H1 (cell line): Measurements from ENCODE around the gene THADA. TPM values are rescaled to one million over a fixed set of nuclear protein-coding genes. Genes with fewer than 3 reads are reported as not detected.

Experiments
- CTCF ChIA-PET: fragments of 300-600 bp; sonication (Branson Sonifier 250); formaldehyde crosslinking; loops from one replicate; lab custom pipeline; 2021; ENCODE audit not compliant: partially characterized antibody; lab: Charles Lee
- POLR2A ChIA-PET: fragments of 300-600 bp; sonication (Branson Sonifier 250); formaldehyde crosslinking; loops from one replicate; lab custom pipeline; 2021; ENCODE audit warnings: inconsistent platforms; ENCODE audit not compliant: partially characterized antibody; lab: Charles Lee
- DNase-seq, 2 experiments: peaks; one replicate each; pipeline versions ENCODE4 v3.0.0 to v3.0.0-alpha.2; 2010 to 2022; ENCODE audit warnings: low spot score in 2 of 2, low read depth in 1 of 2, mixed read lengths in 1 of 2
- FAIRE-seq: peaks from 2 replicates; lab custom pipeline; 2011; peaks lifted over from hg19 to GRCh38; lab: Jason Lieb, UNC
- H2AFZ ChIP-seq: 2 replicates; pipeline ENCODE4 v1.8.1; 2012; ENCODE audit warnings: low read length, inconsistent platforms
- H2AK5ac ChIP-seq: 2 replicates; pipeline ENCODE4 v1.6.1; 2013; ENCODE audit warnings: low read depth, low read length
- H2BK120ac ChIP-seq: replicated peaks from 2 replicates; pipeline ENCODE3; 2013; ENCODE audit warnings: low read depth, low read length, inconsistent platforms
- H2BK12ac ChIP-seq: 2 replicates; pipeline ENCODE4 v1.6.1; 2013; ENCODE audit warnings: low read depth, low read length
- H2BK15ac ChIP-seq: 2 replicates; pipeline ENCODE4 v1.6.1; 2013; ENCODE audit warnings: low read length
- H2BK20ac ChIP-seq: 2 replicates; pipeline ENCODE4 v1.6.1; 2013; ENCODE audit warnings: low read length
- H2BK5ac ChIP-seq: 2 replicates; pipeline ENCODE4 v1.6.1; 2013; ENCODE audit warnings: low read depth, low read length
- H3K14ac ChIP-seq: 2 replicates; pipeline ENCODE4 v1.6.1; 2013; ENCODE audit warnings: inconsistent platforms; ENCODE audit not compliant: insufficient read length
- H3K18ac ChIP-seq: 2 replicates; pipeline ENCODE4 v1.6.1; 2013; ENCODE audit warnings: low read length; ENCODE audit errors: extremely low read depth
- H3K23ac ChIP-seq: 2 replicates; pipeline ENCODE4 v1.6.1; 2013; ENCODE audit warnings: inconsistent platforms; ENCODE audit not compliant: insufficient read length
- H3K23me2 ChIP-seq: 2 replicates; pipeline ENCODE4 v1.6.1; 2013; ENCODE audit warnings: low read depth, low read length
- H3K27ac ChIP-seq: 2 replicates; pipeline ENCODE4 v1.6.1; 2011; ENCODE audit warnings: low read depth, low read length, inconsistent platforms
- H3K27me3 ChIP-seq, 4 experiments: replicated peaks in 1 of 4; 1 replicate in 1 of 4; 2 replicates in 3 of 4; pipeline versions ENCODE4 v1.6.1 to v1.8.1; 2011 to 2013; ENCODE audit warnings: low read length in 3 of 4, mild to moderate bottlenecking in 3 of 4, inconsistent platforms in 2 of 4, mixed read lengths in 2 of 4, moderate library complexity in 1 of 4; ENCODE audit not compliant: control insufficient read depth in 3 of 4, insufficient read depth in 3 of 4; ENCODE audit errors: extremely low read depth in 1 of 4
- H3K36me3 ChIP-seq, 4 experiments: 2 replicates each; pipeline versions ENCODE4 v1.6.1 to v1.8.1; 2011 to 2013; ENCODE audit warnings: mild to moderate bottlenecking in 4 of 4, low read length in 3 of 4, moderate library complexity in 2 of 4, control low read depth in 1 of 4, inconsistent platforms in 1 of 4; ENCODE audit not compliant: insufficient read depth in 4 of 4, control insufficient read depth in 2 of 4
- H3K4ac ChIP-seq: replicated peaks from 2 replicates; pipeline ENCODE3; 2013; ENCODE audit warnings: low read length, low read depth, mixed read lengths, inconsistent platforms; ENCODE audit not compliant: insufficient read length
- H3K4me1 ChIP-seq, 4 experiments: replicated peaks in 1 of 4; 1 replicate in 1 of 4; 2 replicates in 3 of 4; pipeline versions ENCODE4 v1.6.1 to v1.8.1; 2011 to 2013; ENCODE audit warnings: low read length in 3 of 4, inconsistent platforms in 2 of 4, mixed read lengths in 1 of 4; ENCODE audit not compliant: insufficient read depth in 4 of 4, control insufficient read depth in 3 of 4
- H3K4me2 ChIP-seq, 2 experiments: 2 replicates each; pipeline versions ENCODE4 v1.6.1 to v1.8.1; 2011 to 2013; ENCODE audit warnings: low read depth in 2 of 2, low read length in 2 of 2, control low read depth in 1 of 2, inconsistent platforms in 1 of 2, mild to moderate bottlenecking in 1 of 2; ENCODE audit not compliant: insufficient read depth in 1 of 2
- H3K4me3 ChIP-seq, 4 experiments: fragments of 200-600, 300-600 bp in 1 of 4; sonication (generic), shearing (Covaris generic), sonication (Bioruptor Twin) in 1 of 4; 2 replicates each; pipeline versions ENCODE4 v1.5.1 to v1.8.1; 2011 to 2016; ENCODE audit warnings: low read length in 4 of 4, low read depth in 3 of 4, control low read depth in 2 of 4, inconsistent platforms in 2 of 4, mild to moderate bottlenecking in 2 of 4, mixed read lengths in 1 of 4, moderate library complexity in 1 of 4; ENCODE audit not compliant: insufficient read depth in 2 of 4; ENCODE audit errors: extremely low read depth in 1 of 4
- H3K56ac ChIP-seq: replicated peaks from 2 replicates; pipeline ENCODE3; 2013; ENCODE audit warnings: low read depth, mild to moderate bottlenecking, mixed read lengths, low read length, inconsistent platforms; ENCODE audit not compliant: insufficient read length
- H3K79me1 ChIP-seq: 2 replicates; pipeline ENCODE4 v1.6.1; 2013; ENCODE audit warnings: low read depth, low read length, control low read depth
- H3K79me2 ChIP-seq, 2 experiments: 2 replicates each; pipeline versions ENCODE4 v1.6.1 to v1.8.1; 2012 to 2013; ENCODE audit warnings: low read length in 2 of 2, mild to moderate bottlenecking in 2 of 2, inconsistent platforms in 1 of 2; ENCODE audit not compliant: insufficient read depth in 2 of 2, control insufficient read depth in 1 of 2
- H3K9ac ChIP-seq, 4 experiments: replicated peaks in 1 of 4; 1 replicate in 1 of 4; 2 replicates in 3 of 4; pipeline versions ENCODE4 v1.6.1 to v1.8.1; 2011 to 2013; ENCODE audit warnings: low read depth in 3 of 4, low read length in 3 of 4, control low read depth in 2 of 4, mild to moderate bottlenecking in 2 of 4, moderate library complexity in 2 of 4, inconsistent platforms in 1 of 4; ENCODE audit errors: extremely low read depth in 1 of 4
- H3K9me3 ChIP-seq, 2 experiments: 2 replicates each; pipeline versions ENCODE4 v1.6.1 to v1.8.1; 2012 to 2013; ENCODE audit warnings: mild to moderate bottlenecking in 2 of 2, moderate library complexity in 2 of 2, control low read depth in 1 of 2, inconsistent platforms in 1 of 2, low read depth in 1 of 2, low read length in 1 of 2, mixed read lengths in 1 of 2; ENCODE audit not compliant: insufficient read depth in 2 of 2
- H4K20me1 ChIP-seq, 2 experiments: replicated peaks in 1 of 2; 2 replicates each; pipeline versions ENCODE3 to v1.8.1; 2011 to 2013; ENCODE audit warnings: inconsistent platforms in 2 of 2, low read length in 2 of 2, mild to moderate bottlenecking in 1 of 2; ENCODE audit not compliant: insufficient read depth in 2 of 2, control insufficient read depth in 1 of 2
- H4K5ac ChIP-seq: 2 replicates; pipeline ENCODE4 v1.6.1; 2013; ENCODE audit warnings: low read length, low read depth, mixed read lengths, inconsistent platforms; ENCODE audit not compliant: insufficient read length
- H4K8ac ChIP-seq: 2 replicates; pipeline ENCODE4 v1.8.0; 2013; ENCODE audit warnings: mild to moderate bottlenecking, moderate library complexity, low read length, inconsistent platforms; ENCODE audit not compliant: insufficient read depth; ENCODE audit errors: extremely low read depth
- H4K91ac ChIP-seq: replicated peaks from 2 replicates; pipeline ENCODE3; 2013; ENCODE audit warnings: low read length, mixed read lengths, inconsistent platforms; ENCODE audit not compliant: insufficient read length
- EP300 ChIP-seq, 2 experiments: IDR thresholded peaks; 1 replicate in 1 of 2; 2 replicates in 1 of 2; pipeline ENCODE4 v1.6.1; 2011 to 2012; ENCODE audit warnings: low read depth in 2 of 2, low read length in 2 of 2, mild to moderate bottlenecking in 2 of 2, borderline replicate concordance in 1 of 2, inconsistent platforms in 1 of 2, moderate library complexity in 1 of 2
- EZH2 ChIP-seq: fragments of 200-600 bp; sonication (generic); IDR thresholded peaks from 2 replicates; pipeline ENCODE4 v1.7.1; 2012; ENCODE audit warnings: low read depth, mild to moderate bottlenecking, moderate library complexity, low read length, inconsistent platforms; ENCODE audit not compliant: severe bottlenecking
- GTF2F1 ChIP-seq: IDR thresholded peaks from 2 replicates; pipeline ENCODE4 v1.6.1; 2012; ENCODE audit warnings: low read depth, low read length, improper control_type of control experiment, borderline replicate concordance
- RAD21 ChIP-seq, 2 experiments: IDR thresholded peaks in 1 of 2; conservative IDR thresholded peaks in 1 of 2; 2 replicates each; pipeline ENCODE4 v1.6.1; 2011; ENCODE audit warnings: low read depth in 2 of 2, low read length in 2 of 2, improper control_type of control experiment in 1 of 2, inconsistent platforms in 1 of 2, mild to moderate bottlenecking in 1 of 2, moderate library complexity in 1 of 2
- RNF2 ChIP-seq: fragments of 200-900, 300-1000 bp; sonication (generic); IDR thresholded peaks from 2 replicates; pipeline ENCODE4 v1.7.1; 2016; ENCODE audit warnings: borderline replicate concordance, low read depth, mild to moderate bottlenecking, antibody characterized with exemption, low read length; ENCODE audit not compliant: poor library complexity, severe bottlenecking; ENCODE audit errors: missing control alignments
- WGBS, 2 experiments: shearing (Covaris generic) in 1 of 2; methylation state at CpG; one replicate each; pipeline versions ENCODE4 v1.1.6 to v1.1.7; 2013 to 2015; ENCODE audit warnings: low lambda C conversion rate in 2 of 2, mixed read lengths in 2 of 2, inconsistent platforms in 1 of 2, low coverage in 1 of 2, missing lambda C conversion rate in 1 of 2; ENCODE audit not compliant: insufficient replicate concordance in 2 of 2, insufficient coverage in 1 of 2, insufficient read length in 1 of 2; ENCODE audit errors: extremely low coverage in 1 of 2, missing lambda C conversion rate in 1 of 2; 5-methylcytosine and 5-hydroxymethylcytosine counted together
- polyA plus RNA-seq, 7 experiments: library from polyadenylated mRNA; depleted of rRNA in 3 of 7; stranded (reverse) in 5 of 7; unstranded in 2 of 7; fragments of >200 nt in 5 of 7; fragments of 200-250 nt in 2 of 7; gene quantifications; 1 replicate in 5 of 7; 2 replicates in 1 of 7; 4 replicates in 1 of 7; pipeline versions ENCODE4 v1.2.1 to v1.2.3, GENCODE V29; 2011 to 2013; ENCODE audit warnings: missing spikeins in 2 of 7, mixed read lengths in 2 of 7
- total RNA-seq: library from RNA; stranded (reverse); fragmentation: NEBNext Ultra II Directional; extraction: Animal tissue kit (Norgen Biotek cat#: 25700); gene quantifications from 2 replicates; pipeline ENCODE4 v1.2.1, GENCODE V29; 2021

THADA gene
- total and polyA plus RNA-seq, 2 of the 8 experiments (the other 6 are each of a cell fraction or from before 2014, with no cell fraction given) = 22.4 to 26.8 TPM

- Histone ChIP-seq H2BK12ac (no peak overlapping the region), H3K56ac (no peak overlapping the region), H4K20me1 (no peaks in the 10 kb centered on the region), H2BK15ac (no peak overlapping the region), H4K91ac (no peak overlapping the region), H3K36me3 (no peaks in the 10 kb centered on the region), H2BK120ac (no peak overlapping the region), H3K4me1 (no peaks in the 10 kb centered on the region; a peak in 1 of 7 replicates), H3K4me3 (no peak overlapping the region), H2BK5ac (no peak overlapping the region), H3K79me1 (no peaks in the 10 kb centered on the region), H3K27ac (no peak overlapping the region), H4K8ac (no peak overlapping the region), H2BK20ac (no peak overlapping the region), H3K4ac (no peak overlapping the region), H2AFZ (no peak overlapping the region), H3K9me3 (no peaks in the 10 kb centered on the region), H4K5ac (no peak overlapping the region), H3K14ac (no peak overlapping the region), H3K4me2 (no peak overlapping the region; a peak in 1 of 4 replicates), H3K23me2 (no peaks in the 10 kb centered on the region), H3K79me2 (no peaks in the 10 kb centered on the region), H3K23ac (no peak overlapping the region), H3K9ac (no peak overlapping the region), H3K18ac (no peak overlapping the region), H3K27me3 (no peaks in the 10 kb centered on the region), H2AK5ac (no peak overlapping the region)
- no peak for FAIRE-seq
- WGBS, 2 experiments = 85% methylated on average over 10 of the region's 10 CpGs; no CpG with 5 or more reads in 1 of the 2 experiments
- no peak for TF ChIP-seq EP300 (IDR thresholded peaks at IDR 0.05; ENCODE audit: borderline replicate concordance in 1 of 2, low read depth in 2 of 2, low read length in 2 of 2)
- TF ChIP-seq EZH2 = no peak
- TF ChIP-seq RAD21 (IDR thresholded peaks at IDR 0.05 in 1 of 2, conservative IDR thresholded peaks at IDR 0.05 in 1 of 2; ENCODE audit: low read depth in 2 of 2, low read length in 2 of 2) = no peak
- TF ChIP-seq GTF2F1 = no peak
- no peak for TF ChIP-seq RNF2
- POLR2A ChIA-PET = interaction anchor here (0.6 to 1.3 kb wide), 2 partner anchors 20 to 26 kb away, joined by 3 to 4 read pairs; no protein-coding TSS in a partner anchor
- CTCF ChIA-PET = interaction anchor here (0.7 to 8.7 kb wide), 21 partner anchors 15 to 413 kb away, joined by 3 to 91 read pairs (median 5); partner anchors contain the start of gene ZFP36L2
- no peak for DNase-seq
These were observed 354.3 kb downstream of the THADA start for GRCh38 chr2:43241558-43241957.
